Stimulated activated naive B cell treated with anti-CD40 and anti-IgM and Interleukin-4, amounts not matched to agents 10 μg/mL and 1 μg/mL and 100 μg/mL, for 72 hours (primary cell): ENCODE data around the gene ZBTB6.
"Not testable (repeated sequence)": the region's sequence is repeated elsewhere in the genome, so short reads cannot be mapped to it uniquely, and the experiment has no call there.

Experiments used
- ATAC-seq, 2 donors: fragments of 150-1000 bp; cut with Tn5 transposase; replicated peaks; 2 replicates each; pipeline ENCODE4 v1.10.0; 2021; ENCODE audit warnings: moderate library complexity in 1 of 2
- DNase-seq: peaks from one replicate; pipeline ENCODE4 v3.0.0; 2021
- H3K27ac Mint-ChIP-seq: one replicate; pipeline ENCODE4 v1.8.0; 2022; ENCODE audit warnings: mild to moderate bottlenecking, mixed read lengths
- H3K27me3 Mint-ChIP-seq, 2 donors: one replicate each; pipeline ENCODE4 v1.8.0; 2022; ENCODE audit warnings: mixed read lengths in 2 of 2
- H3K36me3 Mint-ChIP-seq, 2 donors: one replicate each; pipeline ENCODE4 v1.8.0; 2022; ENCODE audit warnings: mixed read lengths in 2 of 2, mild to moderate bottlenecking in 1 of 2
- H3K4me1 Mint-ChIP-seq, 2 donors: one replicate each; pipeline ENCODE4 v1.8.0; 2022; ENCODE audit warnings: mixed read lengths in 2 of 2, mild to moderate bottlenecking in 1 of 2
- H3K4me3 Mint-ChIP-seq, 2 donors: one replicate each; pipeline ENCODE4 v1.8.0; 2022; ENCODE audit warnings: mild to moderate bottlenecking in 2 of 2, mixed read lengths in 2 of 2, moderate library complexity in 1 of 2
- H3K9me3 Mint-ChIP-seq, 2 donors: one replicate each; pipeline ENCODE4 v1.8.0; 2022; ENCODE audit warnings: mixed read lengths in 2 of 2, mild to moderate bottlenecking in 1 of 2

Gene ZBTB6

GRCh38 chr9:122940454-122940748, 27.3 kb upstream of the ZBTB6 start:
- no peaks in the 10 kb centered on the region for H3K27me3 Mint-ChIP-seq
- H3K4me3 Mint-ChIP-seq = peak overlapping the region; percentile 96 to 97
- ATAC-seq = no peak
- H3K9me3 Mint-ChIP-seq = peaks cover 0 to 1% of the 10 kb centered on the region in 2 donors
- H3K36me3 Mint-ChIP-seq = peaks cover 16 to 34% of the 10 kb centered on the region in 2 donors
- H3K27ac Mint-ChIP-seq = peak overlapping the region; percentile 97
- no peak for DNase-seq
- H3K4me1 Mint-ChIP-seq = peaks cover 16 to 26% of the 10 kb centered on the region in 2 donors

GRCh38 chr9:122939601-122940000, 26.5 kb upstream of the ZBTB6 start:
- DNase-seq (no peak), ATAC-seq (no peak)
- H3K36me3 Mint-ChIP-seq = peaks cover 18 to 36% of the 10 kb centered on the region in 2 donors
- no peak overlapping the region for H3K27ac Mint-ChIP-seq
- peaks cover 0 to 1% of the 10 kb centered on the region in 2 donors for H3K9me3 Mint-ChIP-seq
- no peaks in the 10 kb centered on the region for H3K27me3 Mint-ChIP-seq
- peak overlapping the region; percentile 33 to 34 for H3K4me3 Mint-ChIP-seq
- peaks cover 13 to 28% of the 10 kb centered on the region in 2 donors for H3K4me1 Mint-ChIP-seq

- H3K27me3 Mint-ChIP-seq = no peaks in the 10 kb centered on the region
- H3K4me1 Mint-ChIP-seq = peaks cover 14 to 32% of the 10 kb centered on the region in 2 donors
- DNase-seq (no peak), ATAC-seq (no peak)
- H3K4me3 Mint-ChIP-seq = no peak overlapping the region
- H3K9me3 Mint-ChIP-seq = peaks cover 0 to 1% of the 10 kb centered on the region in 2 donors
- no peak overlapping the region for H3K27ac Mint-ChIP-seq
- H3K36me3 Mint-ChIP-seq = peaks cover 18 to 33% of the 10 kb centered on the region in 2 donors
These were observed 23.8 kb upstream of the ZBTB6 start for GRCh38 chr9:122936883-122937282.

GRCh38 chr9:122936464-122936863, 23.3 kb upstream of the ZBTB6 start:
- peaks cover 10 to 28% of the 10 kb centered on the region in 2 donors for H3K4me1 Mint-ChIP-seq
- ATAC-seq (no peak), DNase-seq (no peak)
- H3K27me3 Mint-ChIP-seq = no peaks in the 10 kb centered on the region
- H3K4me3 Mint-ChIP-seq = no peak overlapping the region
- H3K36me3 Mint-ChIP-seq = peaks cover 18 to 33% of the 10 kb centered on the region in 2 donors
- H3K9me3 Mint-ChIP-seq = peaks cover 0 to 1% of the 10 kb centered on the region in 2 donors
- no peak overlapping the region for H3K27ac Mint-ChIP-seq

- Mint-ChIP-seq H3K27ac (no peak within 1 kb of the TSS), H3K9me3 (no peaks in the 10 kb centered on the region), H3K4me1 (peaks cover 4 to 17% of the 10 kb centered on the region in 2 donors), H3K4me3 (no peak within 1 kb of the TSS), H3K36me3 (peaks cover 6 to 11% of the 10 kb centered on the region in 2 donors), H3K27me3 (no peaks in the 10 kb centered on the region)
- peak; percentile 97 to 98 for ATAC-seq
- peak; percentile 92 for DNase-seq
These were observed 18.4 kb upstream of the ZBTB6 start, which contains the start of gene ZBTB26 for GRCh38 chr9:122931226-122932121. TSS of gene ZBTB26 (minus strand) at chr9:122931512. CDS start at chr9:122919934, 11,578 bp downstream.

- H3K4me1 Mint-ChIP-seq = peaks cover 4 to 17% of the 10 kb centered on the region in 2 donors
- H3K36me3 Mint-ChIP-seq = peaks cover 1 to 6% of the 10 kb centered on the region in 2 donors
- ATAC-seq (peak; percentile 58 to 59), DNase-seq (no peak)
- H3K27me3 Mint-ChIP-seq = no peaks in the 10 kb centered on the region
- no peaks in the 10 kb centered on the region for H3K9me3 Mint-ChIP-seq
- H3K27ac Mint-ChIP-seq = no peak overlapping the region
- H3K4me3 Mint-ChIP-seq = no peak overlapping the region
These were observed 17.6 kb upstream of the ZBTB6 start for GRCh38 chr9:122930541-122931225.

GRCh38 chr9:122929796-122930354, 16.8 kb upstream of the ZBTB6 start:
- Mint-ChIP-seq H3K27ac (no peak overlapping the region), H3K36me3 (peaks cover under 1 to 4% of the 10 kb centered on the region in 2 donors), H3K9me3 (no peaks in the 10 kb centered on the region), H3K27me3 (no peaks in the 10 kb centered on the region), H3K4me1 (peaks cover 4 to 14% of the 10 kb centered on the region in 2 donors), H3K4me3 (no peak overlapping the region)
- ATAC-seq (no peak), DNase-seq (no peak)

- Mint-ChIP-seq H3K27ac (peak overlapping the region; percentile 3), H3K27me3 (no peaks in the 10 kb centered on the region)
- peak; percentile 90 to 97 for ATAC-seq
These were observed 10.8 kb upstream of the ZBTB6 start for GRCh38 chr9:122923947-122924346.

GRCh38 chr9:122922713-122923112, 9.6 kb upstream of the ZBTB6 start:
- H3K9me3 Mint-ChIP-seq = no peaks in the 10 kb centered on the region
- no peak for ATAC-seq
- H3K36me3 Mint-ChIP-seq = peaks cover 9 to 36% of the 10 kb centered on the region in 2 donors
- H3K4me1 Mint-ChIP-seq = peaks cover 9 to 18% of the 10 kb centered on the region in 2 donors
- H3K27me3 Mint-ChIP-seq = no peaks in the 10 kb centered on the region
- H3K4me3 Mint-ChIP-seq = no peak overlapping the region
- H3K27ac Mint-ChIP-seq = no peak overlapping the region
- DNase-seq = no peak

More at GRCh38 chr9:122923947-122924346, 10.8 kb upstream of the ZBTB6 start:
- Mint-ChIP-seq H3K36me3 (peaks cover 6 to 34% of the 10 kb centered on the region in 2 donors), H3K4me1 (peaks cover 9 to 18% of the 10 kb centered on the region in 2 donors), H3K9me3 (no peaks in the 10 kb centered on the region), H3K4me3 (no peak overlapping the region)
- no peak for DNase-seq

- H3K4me1 Mint-ChIP-seq = peaks cover 3 to 5% of the 10 kb centered on the region in 2 donors
- no peak for DNase-seq
- no peak overlapping the region for H3K27ac Mint-ChIP-seq
- no peaks in the 10 kb centered on the region for H3K9me3 Mint-ChIP-seq
- H3K27me3 Mint-ChIP-seq = no peaks in the 10 kb centered on the region
- peaks cover 9 to 43% of the 10 kb centered on the region in 2 donors for H3K36me3 Mint-ChIP-seq
- ATAC-seq = no peak
- no peak overlapping the region for H3K4me3 Mint-ChIP-seq
These were observed 5.2 kb upstream of the ZBTB6 start for GRCh38 chr9:122918310-122918709.

- Mint-ChIP-seq H3K4me3 (peak overlapping the region; percentile 89 to 91), H3K36me3 (peaks cover 22 to 40% of the 10 kb centered on the region in 2 donors), H3K4me1 (peaks cover 14 to 18% of the 10 kb centered on the region in 2 donors), H3K27me3 (no peaks in the 10 kb centered on the region), H3K27ac (peak overlapping the region; percentile 96), H3K9me3 (no peaks in the 10 kb centered on the region)
- ATAC-seq (no peak), DNase-seq (no peak)
These were observed 506 bp downstream of the ZBTB6 start for GRCh38 chr9:122912671-122912963.

- ATAC-seq, DNase-seq, H3K9me3 Mint-ChIP-seq, H3K4me1 Mint-ChIP-seq, H3K27ac Mint-ChIP-seq, H3K27me3 Mint-ChIP-seq, H3K4me3 Mint-ChIP-seq: not testable (repeated sequence)
- peaks cover 15 to 22% of the 10 kb centered on the region in 2 donors for H3K36me3 Mint-ChIP-seq
These were observed 7.0 kb downstream of the ZBTB6 start for GRCh38 chr9:122906122-122906521.

GRCh38 chr9:122904823-122905710, 8.1 kb downstream of the ZBTB6 start, which contains the start of gene RC3H2:
TSS of gene RC3H2 (minus strand) at chr9:122905359. CDS start at chr9:122897509, 7,850 bp downstream.
- peaks cover 12 to 17% of the 10 kb centered on the region in 2 donors for H3K36me3 Mint-ChIP-seq
- ATAC-seq (peak; percentile 88 to 92), DNase-seq (peak; percentile 98)
- H3K4me3 Mint-ChIP-seq = peak within 1 kb of the TSS; percentile 91 to 95
- peak within 1 kb of the TSS; percentile 98 for H3K27ac Mint-ChIP-seq
- no peaks in the 10 kb centered on the region for H3K9me3 Mint-ChIP-seq
- no peaks in the 10 kb centered on the region for H3K27me3 Mint-ChIP-seq
- peaks cover 0 to 6% of the 10 kb centered on the region in 2 donors for H3K4me1 Mint-ChIP-seq
